Fibroblast of lung (primary cell): Measurements from ENCODE around the gene CNTNAP5.

ENCODE experiments used
- EZH2 ChIP-seq: IDR thresholded peaks from 2 replicates; pipeline ENCODE4 v1.5.1; 2012; ENCODE audit warnings: low read length, control low read depth, mild to moderate bottlenecking; ENCODE audit errors: missing control alignments
- TF ChIP-seq, protein P1 (sequence below), 2 donors: IDR thresholded peaks in 1 of 2; conservative IDR thresholded peaks in 1 of 2; 1 replicate in 1 of 2; 2 replicates in 1 of 2; pipeline ENCODE4 v1.5.1; 2011 to 2012; ENCODE audit warnings: low read length in 2 of 2, control low read depth in 1 of 2, inconsistent platforms in 1 of 2, low read depth in 1 of 2, mild to moderate bottlenecking in 1 of 2

DNA sequence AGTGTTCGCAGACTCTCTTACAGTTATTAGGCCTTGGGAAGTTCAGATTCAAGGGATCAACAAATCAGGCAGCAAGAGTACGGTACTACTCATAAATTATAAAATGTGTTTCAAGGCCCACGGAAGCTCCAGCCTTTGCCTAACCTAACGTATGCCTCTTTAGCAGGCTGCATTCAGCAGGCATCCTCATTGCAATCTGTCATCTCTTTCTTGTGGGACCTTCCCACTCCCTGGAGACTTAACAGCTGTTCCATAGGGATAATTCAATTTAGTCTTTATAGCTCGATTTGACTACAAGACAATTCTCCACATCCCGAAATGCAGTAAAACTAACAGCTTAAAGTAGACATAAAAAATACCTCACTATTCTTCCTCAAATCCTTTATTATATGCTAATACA, 453.7 kb downstream of the CNTNAP5 start:
- TF ChIP-seq EZH2: no peak
- TF ChIP-seq, protein P1, sequence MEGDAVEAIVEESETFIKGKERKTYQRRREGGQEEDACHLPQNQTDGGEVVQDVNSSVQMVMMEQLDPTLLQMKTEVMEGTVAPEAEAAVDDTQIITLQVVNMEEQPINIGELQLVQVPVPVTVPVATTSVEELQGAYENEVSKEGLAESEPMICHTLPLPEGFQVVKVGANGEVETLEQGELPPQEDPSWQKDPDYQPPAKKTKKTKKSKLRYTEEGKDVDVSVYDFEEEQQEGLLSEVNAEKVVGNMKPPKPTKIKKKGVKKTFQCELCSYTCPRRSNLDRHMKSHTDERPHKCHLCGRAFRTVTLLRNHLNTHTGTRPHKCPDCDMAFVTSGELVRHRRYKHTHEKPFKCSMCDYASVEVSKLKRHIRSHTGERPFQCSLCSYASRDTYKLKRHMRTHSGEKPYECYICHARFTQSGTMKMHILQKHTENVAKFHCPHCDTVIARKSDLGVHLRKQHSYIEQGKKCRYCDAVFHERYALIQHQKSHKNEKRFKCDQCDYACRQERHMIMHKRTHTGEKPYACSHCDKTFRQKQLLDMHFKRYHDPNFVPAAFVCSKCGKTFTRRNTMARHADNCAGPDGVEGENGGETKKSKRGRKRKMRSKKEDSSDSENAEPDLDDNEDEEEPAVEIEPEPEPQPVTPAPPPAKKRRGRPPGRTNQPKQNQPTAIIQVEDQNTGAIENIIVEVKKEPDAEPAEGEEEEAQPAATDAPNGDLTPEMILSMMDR (conservative IDR thresholded peaks at IDR 0.05 in 1 of 2, IDR thresholded peaks at IDR 0.05 in 1 of 2; ENCODE audit: low read depth in 1 of 2, low read length in 2 of 2): no peak
